CD8-positive, alpha-beta memory T cell (primary cell): ENCODE results near the gene TNIP1. TPM values are rescaled to one million over a fixed set of nuclear protein-coding genes. Genes with fewer than 3 reads are reported as not detected.

Source experiments
- CTCF ChIA-PET: fragments of 350-600 bp; sonication (Branson Sonifier 250); formaldehyde crosslinking; loops from one replicate; lab custom pipeline; 2021; ENCODE audit warnings: antibody characterized with exemption; lab: Charles Lee
- POLR2A ChIA-PET: fragments of 350-600 bp; sonication (Branson Sonifier 250); formaldehyde crosslinking; loops from one replicate; lab custom pipeline; 2021; ENCODE audit warnings: antibody characterized with exemption; lab: Charles Lee
- DNase-seq, 5 donors: peaks; one replicate each; pipeline versions ENCODE4 v3.0.0 to v3.0.0-alpha.2; 2020 to 2022; ENCODE audit warnings: mixed read lengths in 1 of 5
- H3K27ac ChIP-seq: one replicate; pipeline ENCODE4 v1.7.0; 2013; ENCODE audit warnings: low read depth, mild to moderate bottlenecking, low read length, moderate library complexity
- H3K27me3 ChIP-seq: 2 replicates; pipeline ENCODE4 v1.7.0; 2013; ENCODE audit warnings: low read length, mild to moderate bottlenecking; ENCODE audit not compliant: insufficient read depth, poor library complexity, severe bottlenecking
- H3K36me3 ChIP-seq: 2 replicates; pipeline ENCODE4 v1.7.0; 2013; ENCODE audit warnings: mild to moderate bottlenecking, low read length, moderate library complexity; ENCODE audit not compliant: insufficient read depth
- H3K4me1 ChIP-seq: 2 replicates; pipeline ENCODE4 v1.7.0; 2013; ENCODE audit warnings: mild to moderate bottlenecking, low read length, moderate library complexity; ENCODE audit not compliant: insufficient read depth
- H3K4me3 ChIP-seq: 2 replicates; pipeline ENCODE4 v1.7.0; 2013; ENCODE audit warnings: mild to moderate bottlenecking, low read length
- H3K9me3 ChIP-seq: 2 replicates; pipeline ENCODE4 v1.7.0; 2013; ENCODE audit warnings: mild to moderate bottlenecking, low read length
- H3K27ac Mint-ChIP-seq, 8 donors: one replicate each; pipeline ENCODE4 v1.8.0; 2020 to 2021; ENCODE audit warnings: mixed read lengths in 8 of 8, mild to moderate bottlenecking in 6 of 8, inconsistent platforms in 3 of 8, moderate library complexity in 3 of 8
- H3K27me3 Mint-ChIP-seq, 2 donors: one replicate each; pipeline ENCODE4 v1.8.0; 2020 to 2021; ENCODE audit warnings: mixed read lengths in 2 of 2, mild to moderate bottlenecking in 1 of 2, moderate library complexity in 1 of 2
- H3K36me3 Mint-ChIP-seq, 3 donors: one replicate each; pipeline ENCODE4 v1.8.0; 2020 to 2021; ENCODE audit warnings: mixed read lengths in 3 of 3, inconsistent platforms in 1 of 3, mild to moderate bottlenecking in 1 of 3
- H3K4me1 Mint-ChIP-seq, 3 donors: one replicate each; pipeline ENCODE4 v1.8.0; 2020 to 2021; ENCODE audit warnings: mixed read lengths in 3 of 3, inconsistent platforms in 1 of 3, mild to moderate bottlenecking in 1 of 3
- H3K4me3 Mint-ChIP-seq, 7 donors: one replicate each; pipeline ENCODE4 v1.8.0; 2020 to 2021; ENCODE audit warnings: mixed read lengths in 7 of 7, mild to moderate bottlenecking in 6 of 7, moderate library complexity in 4 of 7, inconsistent platforms in 2 of 7
- H3K9me3 Mint-ChIP-seq, 5 donors: one replicate each; pipeline ENCODE4 v1.8.0; 2020 to 2022; ENCODE audit warnings: mixed read lengths in 5 of 5, mild to moderate bottlenecking in 3 of 5, moderate library complexity in 2 of 5, inconsistent platforms in 1 of 5
- polyA plus RNA-seq: library from polyadenylated mRNA; unstranded; fragments of 300-500 nt; fragmentation: Illumina TruSeq; gene quantifications from one replicate; pipeline ENCODE4 v1.2.3, GENCODE V29; 2021
- total RNA-seq, 2 experiments: library from RNA; stranded (reverse); gene quantifications; one replicate each; pipeline ENCODE4 v1.2.3, GENCODE V29; 2021

TNIP1 gene
- total and polyA plus RNA-seq, 3 experiments from 2014 or later: 62.4 to 213 (median 212) TPM

- Histone ChIP-seq H3K27ac (no peak overlapping the region), H3K36me3 (peaks cover 73% of the 10 kb centered on the region)
Observed at GRCh38 chr5:151123897-151124751, 43.3 kb upstream of the TNIP1 start.

GRCh38 chr5:151122828-151123227, 42.0 kb upstream of the TNIP1 start:
- CTCF ChIA-PET: interaction anchor here (1.1 to 11.3 kb wide), 4 partner anchors 12 to 70 kb away, joined by 3 to 267 read pairs (median 69); no protein-coding TSS in a partner anchor

More at GRCh38 chr5:151123897-151124751, 43.3 kb upstream of the TNIP1 start:
- peak in 3 of 5 donors; percentile 18 to 55 (median 53) for DNase-seq
- H3K4me1 ChIP-seq: peaks cover 12% of the 10 kb centered on the region
- H3K36me3 Mint-ChIP-seq: peaks cover 3 to 96% (median 38%) of the 10 kb centered on the region in 3 donors
- no peaks in the 10 kb centered on the region for H3K9me3 ChIP-seq
- ChIA-PET POLR2A (interaction anchor here (3.4 kb wide), 1 partner anchor 42 kb away, joined by 28 read pairs; no protein-coding TSS in a partner anchor), CTCF (interaction anchor here (1.1 to 8.5 kb wide), 7 partner anchors 9 to 114 kb away, joined by 3 to 308 read pairs (median 36); no protein-coding TSS in a partner anchor)
- peak overlapping the region in 7 of 8 donors; percentile 38 to 87 (median 82) for H3K27ac Mint-ChIP-seq
- H3K27me3 Mint-ChIP-seq: no peaks in the 10 kb centered on the region
- H3K27me3 ChIP-seq: no peaks in the 10 kb centered on the region
- no peak overlapping the region for H3K4me3 ChIP-seq
- peaks cover 26 to 47% (median 39%) of the 10 kb centered on the region in 3 donors for H3K4me1 Mint-ChIP-seq
- no peak overlapping the region for H3K4me3 Mint-ChIP-seq
- no peaks in the 10 kb centered on the region for H3K9me3 Mint-ChIP-seq

GRCh38 chr5:151121665-151122064, 40.8 kb upstream of the TNIP1 start:
- H3K4me1 ChIP-seq: peaks cover 12% of the 10 kb centered on the region
- peaks cover 17 to 30% (median 18%) of the 10 kb centered on the region in 3 donors for H3K4me1 Mint-ChIP-seq
- H3K9me3 ChIP-seq: no peaks in the 10 kb centered on the region
- H3K4me3 Mint-ChIP-seq: no peak overlapping the region
- peaks cover 3 to 98% (median 33%) of the 10 kb centered on the region in 3 donors for H3K36me3 Mint-ChIP-seq
- H3K27ac Mint-ChIP-seq: peak overlapping the region in 6 of 8 donors; percentile 50 to 82 (median 72)
- H3K36me3 ChIP-seq: peaks cover 82% of the 10 kb centered on the region
- no peak for DNase-seq
- H3K27me3 ChIP-seq: no peaks in the 10 kb centered on the region
- ChIA-PET POLR2A (no interaction called here), CTCF (interaction anchor here (0.7 to 11.3 kb wide), 3 partner anchors 43 to 119 kb away, joined by 4 to 267 read pairs (median 117); no protein-coding TSS in a partner anchor)
- no peaks in the 10 kb centered on the region for H3K27me3 Mint-ChIP-seq
- H3K9me3 Mint-ChIP-seq: no peaks in the 10 kb centered on the region
- H3K4me3 ChIP-seq: no peak overlapping the region
- H3K27ac ChIP-seq: no peak overlapping the region

More at GRCh38 chr5:151122828-151123227, 42.0 kb upstream of the TNIP1 start:
- H3K4me1 ChIP-seq: peaks cover 12% of the 10 kb centered on the region
- Mint-ChIP-seq H3K4me1 (peaks cover 26 to 35% (median 27%) of the 10 kb centered on the region in 3 donors), H3K36me3 (peaks cover 3 to 96% (median 38%) of the 10 kb centered on the region in 3 donors), H3K9me3 (no peaks in the 10 kb centered on the region), H3K27ac (peak overlapping the region in 7 of 8 donors; percentile 24 to 89 (median 82)), H3K27me3 (no peaks in the 10 kb centered on the region), H3K4me3 (no peak overlapping the region)
- H3K36me3 ChIP-seq: peaks cover 71% of the 10 kb centered on the region
- POLR2A ChIA-PET: interaction anchor here (0.6 kb wide), 1 partner anchor 30 kb away, joined by 3 read pairs; no protein-coding TSS in a partner anchor
- no peak overlapping the region for H3K27ac ChIP-seq
- H3K9me3 ChIP-seq: no peaks in the 10 kb centered on the region
- DNase-seq: peak in 1 of 5 donors; percentile 35
- no peak overlapping the region for H3K4me3 ChIP-seq
- no peaks in the 10 kb centered on the region for H3K27me3 ChIP-seq

- no peak overlapping the region for H3K4me3 Mint-ChIP-seq
- H3K36me3 ChIP-seq: peaks cover 88% of the 10 kb centered on the region
- no peak overlapping the region for H3K4me3 ChIP-seq
- peaks cover 12 to 28% (median 13%) of the 10 kb centered on the region in 3 donors for H3K4me1 Mint-ChIP-seq
- H3K27ac ChIP-seq: no peak overlapping the region
- peaks cover 7% of the 10 kb centered on the region for H3K4me1 ChIP-seq
- ChIA-PET POLR2A (no interaction called here), CTCF (interaction anchor here (9.8 to 11.3 kb wide), 2 partner anchors 44 to 68 kb away, joined by 117 to 267 read pairs; no protein-coding TSS in a partner anchor)
- H3K36me3 Mint-ChIP-seq: peaks cover 3 to 98% (median 29%) of the 10 kb centered on the region in 3 donors
- H3K27me3 ChIP-seq: no peaks in the 10 kb centered on the region
- no peaks in the 10 kb centered on the region for H3K9me3 ChIP-seq
- H3K27me3 Mint-ChIP-seq: no peaks in the 10 kb centered on the region
- peak overlapping the region; percentile 29 to 76 (median 49) for H3K27ac Mint-ChIP-seq
- no peak for DNase-seq
- no peaks in the 10 kb centered on the region for H3K9me3 Mint-ChIP-seq
Observed at GRCh38 chr5:151121095-151121494, 40.3 kb upstream of the TNIP1 start.

- Histone ChIP-seq H3K4me3 (no peak overlapping the region), H3K36me3 (peaks cover 81% of the 10 kb centered on the region), H3K27ac (no peak overlapping the region), H3K4me1 (peaks cover 4% of the 10 kb centered on the region), H3K27me3 (no peaks in the 10 kb centered on the region), H3K9me3 (no peaks in the 10 kb centered on the region)
- Mint-ChIP-seq H3K36me3 (peaks cover 3 to 93% (median 24%) of the 10 kb centered on the region in 3 donors), H3K4me3 (no peak overlapping the region), H3K27ac (peak overlapping the region; percentile 46 to 86 (median 64)), H3K4me1 (peaks cover 0 to 22% (median 7%) of the 10 kb centered on the region in 3 donors), H3K9me3 (no peaks in the 10 kb centered on the region), H3K27me3 (no peaks in the 10 kb centered on the region)
- ChIA-PET CTCF (interaction anchor here (0.9 to 11.3 kb wide), 5 partner anchors 8 to 66 kb away, joined by 3 to 267 read pairs (median 6); no protein-coding TSS in a partner anchor), POLR2A (no interaction called here)
- peak in 1 of 5 donors; percentile 22 for DNase-seq
Observed at GRCh38 chr5:151118913-151119575, 38.2 kb upstream of the TNIP1 start.

GRCh38 chr5:151115272-151115905, 34.6 kb upstream of the TNIP1 start:
- Histone ChIP-seq H3K4me1 (peaks cover 4% of the 10 kb centered on the region), H3K4me3 (no peak overlapping the region), H3K36me3 (peaks cover 67% of the 10 kb centered on the region), H3K9me3 (no peaks in the 10 kb centered on the region), H3K27ac (no peak overlapping the region), H3K27me3 (no peaks in the 10 kb centered on the region)
- Mint-ChIP-seq H3K4me3 (no peak overlapping the region), H3K27ac (peak overlapping the region in 7 of 8 donors; percentile 21 to 57 (median 42)), H3K36me3 (peaks cover 3 to 86% (median 18%) of the 10 kb centered on the region in 3 donors), H3K27me3 (no peaks in the 10 kb centered on the region), H3K4me1 (peaks cover 0 to 32% (median 6%) of the 10 kb centered on the region in 3 donors), H3K9me3 (no peaks in the 10 kb centered on the region)
- peak; percentile 57 to 79 (median 65) for DNase-seq
- POLR2A ChIA-PET: interaction anchor here (1.1 to 1.2 kb wide), 2 partner anchors 17 to 63 kb away, joined by 5 read pairs; no protein-coding TSS in a partner anchor
- CTCF ChIA-PET: interaction anchor here (0.7 to 11.3 kb wide), 46 partner anchors 10 to 662 kb away, joined by 3 to 267 read pairs (median 6); partner anchors contain the start of genes ANXA6, CCDC69, DCTN4 and GM2A

GRCh38 chr5:151113651-151114050, 32.8 kb upstream of the TNIP1 start:
- H3K27ac Mint-ChIP-seq: peak overlapping the region in 3 of 8 donors; percentile 46 to 67 (median 62)
- CTCF ChIA-PET: interaction anchor here (1.2 to 11.3 kb wide), 7 partner anchors 12 to 139 kb away, joined by 3 to 267 read pairs (median 51); partner anchors contain the start of genes GM2A and TNIP1
- no peak for DNase-seq
- no peak overlapping the region for H3K4me3 Mint-ChIP-seq
- Histone ChIP-seq H3K36me3 (peaks cover 65% of the 10 kb centered on the region), H3K4me3 (no peak overlapping the region), H3K27me3 (no peaks in the 10 kb centered on the region), H3K27ac (no peak overlapping the region), H3K9me3 (no peaks in the 10 kb centered on the region), H3K4me1 (peaks cover 4% of the 10 kb centered on the region)
- POLR2A ChIA-PET: no interaction called here
- peaks cover 4 to 86% (median 16%) of the 10 kb centered on the region in 3 donors for H3K36me3 Mint-ChIP-seq
- H3K4me1 Mint-ChIP-seq: peaks cover 0 to 36% (median 6%) of the 10 kb centered on the region in 3 donors
- no peaks in the 10 kb centered on the region for H3K9me3 Mint-ChIP-seq
- H3K27me3 Mint-ChIP-seq: no peaks in the 10 kb centered on the region
